ENCODE measurements around the gene XRN2. TPM values are rescaled to one million over a fixed set of nuclear protein-coding genes. Genes with fewer than 3 reads are reported as not detected.

XRN2 gene
- total and polyA plus RNA-seq, 2 of the 13 experiments (the other 11 are each of a cell fraction or from before 2014, with no cell fraction given) = 90.3 to 171 TPM

GRCh38 chr20:21323640-21324039 is 20.5 kb downstream of the XRN2 start:
- POLR2A ChIA-PET = no interaction called here
- Histone ChIP-seq H3K4me1 (ENCODE audit: insufficient read depth, low read length) (peaks cover 31% of the 10 kb centered on the region), H3K9ac (ENCODE audit: insufficient read depth, low read depth, low read length) (no peak overlapping the region), H3K27me3 (ENCODE audit: control insufficient read depth in 1 of 2, insufficient read depth in 2 of 2, low read length in 2 of 2) (no peaks in the 10 kb centered on the region), H4K20me1 (ENCODE audit: insufficient read depth, low read length) (peaks cover 62% of the 10 kb centered on the region), H3K79me2 (ENCODE audit: insufficient read depth, low read length) (peaks cover 99% of the 10 kb centered on the region), H3K9me3 (ENCODE audit: low read length) (peaks cover 19% of the 10 kb centered on the region), H3K4me3 (replicated peaks in 1 of 3; ENCODE audit: insufficient read depth in 1 of 3, low read depth in 2 of 3, low read length in 3 of 3) (no peak overlapping the region), H3K27ac (ENCODE audit: extremely low read length, insufficient read depth, low read length) (no peak overlapping the region), H3K36me3 (replicated peaks in 1 of 2; ENCODE audit: control insufficient read depth in 1 of 2, insufficient read depth in 2 of 2, low read length in 2 of 2) (peaks cover 2 to 26% of the 10 kb centered on the region in 2 experiments), H3K4me2 (ENCODE audit: low read depth, low read length) (no peak overlapping the region), H2AFZ (ENCODE audit: low read length) (no peak overlapping the region)
- TF ChIP-seq, protein P1, sequence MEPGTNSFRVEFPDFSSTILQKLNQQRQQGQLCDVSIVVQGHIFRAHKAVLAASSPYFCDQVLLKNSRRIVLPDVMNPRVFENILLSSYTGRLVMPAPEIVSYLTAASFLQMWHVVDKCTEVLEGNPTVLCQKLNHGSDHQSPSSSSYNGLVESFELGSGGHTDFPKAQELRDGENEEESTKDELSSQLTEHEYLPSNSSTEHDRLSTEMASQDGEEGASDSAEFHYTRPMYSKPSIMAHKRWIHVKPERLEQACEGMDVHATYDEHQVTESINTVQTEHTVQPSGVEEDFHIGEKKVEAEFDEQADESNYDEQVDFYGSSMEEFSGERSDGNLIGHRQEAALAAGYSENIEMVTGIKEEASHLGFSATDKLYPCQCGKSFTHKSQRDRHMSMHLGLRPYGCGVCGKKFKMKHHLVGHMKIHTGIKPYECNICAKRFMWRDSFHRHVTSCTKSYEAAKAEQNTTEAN (CRISPR knock-in tag; conservative IDR thresholded peaks at IDR 0.05) = no peak
- TF ChIP-seq TFDP2 (CRISPR knock-in tag; IDR thresholded peaks at IDR 0.05) = no peak
- no peak for TF ChIP-seq BATF2 (CRISPR knock-in tag; IDR thresholded peaks at IDR 0.05)
- TF ChIP-seq ZNF816 (CRISPR knock-in tag; IDR thresholded peaks at IDR 0.05; ENCODE audit: borderline replicate concordance) = 0 out of 2 replicates have a peak, but pooled peaks have one; percentile 19
- intact Hi-C loops (cut with micrococcal nuclease; ENCODE audit: unreplicated experiment) (loop anchor here (2.0 kb wide), 1 partner anchor 17 kb away; no protein-coding TSS in a partner anchor), in situ Hi-C loops (cut with HindIII; ENCODE audit: extremely low pct_ligation_motif_present, low pct_unique_long_range_greater_than_20kb) (no loop called here)
- no TSS peak for BruUV-seq (replicated peaks)
- ATAC-seq = no peak
- CTCF ChIA-PET (ENCODE audit: low intra/inter-chr PET ratio, low total read pairs) = no interaction called here
- 90% methylated on average over 3 of the region's 3 CpGs for WGBS (ENCODE audit: low lambda C conversion rate)
- FAIRE-seq = no peak
- no peak for DNase-seq (ENCODE audit: low spot score)

DNA sequence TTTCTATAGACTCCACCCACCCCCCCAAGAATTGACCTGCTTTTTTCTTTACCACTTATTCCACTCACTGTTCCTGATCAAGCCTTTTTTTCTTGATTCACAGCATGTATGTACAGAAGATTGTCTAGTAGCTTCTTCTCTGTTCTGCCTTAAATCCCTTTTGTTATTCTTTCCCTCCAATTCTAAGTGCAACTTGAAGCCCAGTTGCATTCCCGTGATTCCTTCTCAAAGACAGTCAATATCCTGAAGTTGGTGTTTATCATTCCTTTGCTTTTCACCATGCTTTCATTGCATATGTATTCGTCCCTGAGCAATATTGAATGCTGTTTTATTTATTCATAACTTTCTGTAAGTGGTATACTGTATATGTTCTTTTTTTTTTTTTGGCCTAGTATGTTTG is 21.0 kb downstream of the XRN2 start:
- WGBS (ENCODE audit: low lambda C conversion rate) = 95% methylated on average over 2 of the region's 2 CpGs
- Histone ChIP-seq H3K27ac (ENCODE audit: extremely low read length, insufficient read depth, low read length) (no peak overlapping the region), H2AFZ (ENCODE audit: low read length) (no peak overlapping the region), H3K4me3 (replicated peaks in 1 of 3; ENCODE audit: insufficient read depth in 1 of 3, low read depth in 2 of 3, low read length in 3 of 3) (no peak overlapping the region), H3K9ac (ENCODE audit: insufficient read depth, low read depth, low read length) (no peak overlapping the region), H3K79me2 (ENCODE audit: insufficient read depth, low read length) (peaks cover 99% of the 10 kb centered on the region), H3K9me3 (ENCODE audit: low read length) (peaks cover 19% of the 10 kb centered on the region), H3K4me2 (ENCODE audit: low read depth, low read length) (no peak overlapping the region), H3K36me3 (replicated peaks in 1 of 2; ENCODE audit: control insufficient read depth in 1 of 2, insufficient read depth in 2 of 2, low read length in 2 of 2) (peaks cover 4 to 31% of the 10 kb centered on the region in 2 experiments), H4K20me1 (ENCODE audit: insufficient read depth, low read length) (peaks cover 61% of the 10 kb centered on the region), H3K4me1 (ENCODE audit: insufficient read depth, low read length) (peaks cover 31% of the 10 kb centered on the region), H3K27me3 (ENCODE audit: control insufficient read depth in 1 of 2, insufficient read depth in 2 of 2, low read length in 2 of 2) (no peaks in the 10 kb centered on the region)
- ChIA-PET POLR2A (interaction anchor here (1.2 kb wide), 1 partner anchor 15 kb away, joined by 3 read pairs; no protein-coding TSS in a partner anchor), CTCF (ENCODE audit: low intra/inter-chr PET ratio, low total read pairs) (no interaction called here)
- in situ Hi-C loops (cut with HindIII; ENCODE audit: extremely low pct_ligation_motif_present, low pct_unique_long_range_greater_than_20kb) (no loop called here), intact Hi-C loops (cut with micrococcal nuclease; ENCODE audit: unreplicated experiment) (loop anchor here (2.0 kb wide), 1 partner anchor 17 kb away; no protein-coding TSS in a partner anchor)
- ATAC-seq = no peak
- DNase-seq (ENCODE audit: low spot score) = no peak
- FAIRE-seq = no peak
- BruUV-seq (replicated peaks) = no TSS peak
- TF ChIP-seq ZNF503 (CRISPR knock-in tag; IDR thresholded peaks at IDR 0.05) (no peak), PHB2 (IDR thresholded peaks at IDR 0.05; ENCODE audit: partially characterized antibody) (no peak), ZNF570 (CRISPR knock-in tag; IDR thresholded peaks at IDR 0.05; ENCODE audit: borderline replicate concordance) (no peak)
- TF ChIP-seq, protein P2, sequence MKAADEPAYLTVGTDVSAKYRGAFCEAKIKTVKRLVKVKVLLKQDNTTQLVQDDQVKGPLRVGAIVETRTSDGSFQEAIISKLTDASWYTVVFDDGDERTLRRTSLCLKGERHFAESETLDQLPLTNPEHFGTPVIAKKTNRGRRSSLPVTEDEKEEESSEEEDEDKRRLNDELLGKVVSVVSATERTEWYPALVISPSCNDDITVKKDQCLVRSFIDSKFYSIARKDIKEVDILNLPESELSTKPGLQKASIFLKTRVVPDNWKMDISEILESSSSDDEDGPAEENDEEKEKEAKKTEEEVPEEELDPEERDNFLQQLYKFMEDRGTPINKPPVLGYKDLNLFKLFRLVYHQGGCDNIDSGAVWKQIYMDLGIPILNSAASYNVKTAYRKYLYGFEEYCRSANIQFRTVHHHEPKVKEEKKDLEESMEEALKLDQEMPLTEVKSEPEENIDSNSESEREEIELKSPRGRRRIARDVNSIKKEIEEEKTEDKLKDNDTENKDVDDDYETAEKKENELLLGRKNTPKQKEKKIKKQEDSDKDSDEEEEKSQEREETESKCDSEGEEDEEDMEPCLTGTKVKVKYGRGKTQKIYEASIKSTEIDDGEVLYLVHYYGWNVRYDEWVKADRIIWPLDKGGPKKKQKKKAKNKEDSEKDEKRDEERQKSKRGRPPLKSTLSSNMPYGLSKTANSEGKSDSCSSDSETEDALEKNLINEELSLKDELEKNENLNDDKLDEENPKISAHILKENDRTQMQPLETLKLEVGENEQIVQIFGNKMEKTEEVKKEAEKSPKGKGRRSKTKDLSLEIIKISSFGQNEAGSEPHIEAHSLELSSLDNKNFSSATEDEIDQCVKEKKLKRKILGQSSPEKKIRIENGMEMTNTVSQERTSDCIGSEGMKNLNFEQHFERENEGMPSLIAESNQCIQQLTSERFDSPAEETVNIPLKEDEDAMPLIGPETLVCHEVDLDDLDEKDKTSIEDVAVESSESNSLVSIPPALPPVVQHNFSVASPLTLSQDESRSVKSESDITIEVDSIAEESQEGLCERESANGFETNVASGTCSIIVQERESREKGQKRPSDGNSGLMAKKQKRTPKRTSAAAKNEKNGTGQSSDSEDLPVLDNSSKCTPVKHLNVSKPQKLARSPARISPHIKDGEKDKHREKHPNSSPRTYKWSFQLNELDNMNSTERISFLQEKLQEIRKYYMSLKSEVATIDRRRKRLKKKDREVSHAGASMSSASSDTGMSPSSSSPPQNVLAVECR (CRISPR knock-in tag; IDR thresholded peaks at IDR 0.05; ENCODE audit: borderline replicate concordance) = no peak

Data from HepG2 (cell line).